Osteocyte (in vitro differentiated cells): ENCODE data around the gene RTN4RL1. TPM values are rescaled to one million over a fixed set of nuclear protein-coding genes. Genes with fewer than 3 reads are reported as not detected.
A peak's percentile ranks its signal among the peaks of the same experiment; 100 is the strongest.

Experiments
- DNase-seq: peaks from one replicate; pipeline ENCODE4 v3.0.0; 2021; ENCODE audit warnings: mixed read lengths; ENCODE audit not compliant: unreplicated experiment; ENCODE audit errors: extremely low spot score
- H3K27ac Mint-ChIP-seq: one replicate; pipeline ENCODE4 v1.8.0; 2021; ENCODE audit warnings: mild to moderate bottlenecking, mixed read lengths; ENCODE audit not compliant: unreplicated experiment
- H3K27me3 Mint-ChIP-seq: one replicate; pipeline ENCODE4 v1.8.0; 2021; ENCODE audit warnings: mixed read lengths; ENCODE audit not compliant: unreplicated experiment
- H3K36me3 Mint-ChIP-seq: one replicate; pipeline ENCODE4 v1.8.0; 2021; ENCODE audit warnings: mixed read lengths; ENCODE audit not compliant: unreplicated experiment
- H3K4me1 Mint-ChIP-seq: one replicate; pipeline ENCODE4 v1.8.0; 2021; ENCODE audit warnings: mixed read lengths; ENCODE audit not compliant: unreplicated experiment
- H3K4me3 Mint-ChIP-seq: one replicate; pipeline ENCODE4 v1.8.0; 2021; ENCODE audit warnings: mild to moderate bottlenecking, moderate library complexity, mixed read lengths; ENCODE audit not compliant: unreplicated experiment
- H3K9me3 Mint-ChIP-seq: one replicate; pipeline ENCODE4 v1.8.0; 2021; ENCODE audit warnings: mixed read lengths; ENCODE audit not compliant: unreplicated experiment
- total RNA-seq: library from RNA; stranded (reverse); gene quantifications from 2 replicates; pipeline ENCODE4 v1.2.1, GENCODE V29; 2021
- TF ChIP-seq, protein P1 (sequence below): fragments of 200-600 bp; sonication (generic); IDR thresholded peaks from 2 replicates; pipeline ENCODE4 v1.5.0; 2021; ENCODE audit warnings: antibody characterized with exemption, mild to moderate bottlenecking, moderate library complexity

Gene RTN4RL1
- total RNA-seq, 1 donor from 2014 or later, result 3.7 TPM

DNA sequence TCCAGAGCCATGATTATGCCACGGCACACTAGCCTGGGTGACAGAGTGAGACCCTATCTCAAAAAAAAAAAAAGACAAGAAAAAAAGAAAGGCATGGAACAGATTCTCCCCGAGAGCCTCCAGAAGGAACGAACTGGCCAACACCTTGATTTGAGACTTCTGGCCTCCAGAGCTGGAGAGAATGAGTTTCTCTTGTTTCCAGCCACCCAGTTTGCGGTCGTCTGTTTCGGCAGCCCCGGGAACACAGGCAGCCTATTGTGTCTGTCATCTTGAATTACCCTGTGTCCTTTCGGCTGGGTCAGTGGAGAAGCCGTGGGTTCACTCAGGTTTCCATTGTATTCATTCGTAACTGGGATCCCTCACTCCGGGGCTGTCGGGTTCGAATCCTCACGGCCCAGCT lies 111.4 kb downstream of the RTN4RL1 start:
- Mint-ChIP-seq H3K4me1 (peaks cover 6% of the 10 kb centered on the region), H3K4me3 (no peak overlapping the region), H3K27ac (no peak overlapping the region), H3K36me3 (no peaks in the 10 kb centered on the region), H3K9me3 (no peaks in the 10 kb centered on the region), H3K27me3 (peaks cover 54% of the 10 kb centered on the region)
- DNase-seq, result no peak
- TF ChIP-seq, protein P1, sequence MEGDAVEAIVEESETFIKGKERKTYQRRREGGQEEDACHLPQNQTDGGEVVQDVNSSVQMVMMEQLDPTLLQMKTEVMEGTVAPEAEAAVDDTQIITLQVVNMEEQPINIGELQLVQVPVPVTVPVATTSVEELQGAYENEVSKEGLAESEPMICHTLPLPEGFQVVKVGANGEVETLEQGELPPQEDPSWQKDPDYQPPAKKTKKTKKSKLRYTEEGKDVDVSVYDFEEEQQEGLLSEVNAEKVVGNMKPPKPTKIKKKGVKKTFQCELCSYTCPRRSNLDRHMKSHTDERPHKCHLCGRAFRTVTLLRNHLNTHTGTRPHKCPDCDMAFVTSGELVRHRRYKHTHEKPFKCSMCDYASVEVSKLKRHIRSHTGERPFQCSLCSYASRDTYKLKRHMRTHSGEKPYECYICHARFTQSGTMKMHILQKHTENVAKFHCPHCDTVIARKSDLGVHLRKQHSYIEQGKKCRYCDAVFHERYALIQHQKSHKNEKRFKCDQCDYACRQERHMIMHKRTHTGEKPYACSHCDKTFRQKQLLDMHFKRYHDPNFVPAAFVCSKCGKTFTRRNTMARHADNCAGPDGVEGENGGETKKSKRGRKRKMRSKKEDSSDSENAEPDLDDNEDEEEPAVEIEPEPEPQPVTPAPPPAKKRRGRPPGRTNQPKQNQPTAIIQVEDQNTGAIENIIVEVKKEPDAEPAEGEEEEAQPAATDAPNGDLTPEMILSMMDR, result no peak

GRCh38 chr17:1912146-1912545 lies 113.0 kb downstream of the RTN4RL1 start:
- Mint-ChIP-seq H3K4me3 (no peak overlapping the region), H3K36me3 (no peaks in the 10 kb centered on the region), H3K9me3 (no peaks in the 10 kb centered on the region), H3K4me1 (peaks cover 13% of the 10 kb centered on the region), H3K27ac (no peak overlapping the region), H3K27me3 (peaks cover 61% of the 10 kb centered on the region)
- no peak for DNase-seq
- TF ChIP-seq, protein P1, result no peak

- TF ChIP-seq, protein P1, result no peak
- Mint-ChIP-seq H3K9me3 (no peaks in the 10 kb centered on the region), H3K4me3 (no peak overlapping the region), H3K36me3 (no peaks in the 10 kb centered on the region), H3K27me3 (peaks cover 58% of the 10 kb centered on the region), H3K4me1 (peaks cover 13% of the 10 kb centered on the region), H3K27ac (no peak overlapping the region)
- no peak for DNase-seq
Measured at GRCh38 chr17:1909985-1910384, 115.1 kb downstream of the RTN4RL1 start.

GRCh38 chr17:1908699-1909309 lies 116.3 kb downstream of the RTN4RL1 start:
- peak overlapping the region; percentile 60 for H3K4me3 Mint-ChIP-seq
- peaks cover 11% of the 10 kb centered on the region for H3K4me1 Mint-ChIP-seq
- H3K27me3 Mint-ChIP-seq, result peaks cover 56% of the 10 kb centered on the region

DNA sequence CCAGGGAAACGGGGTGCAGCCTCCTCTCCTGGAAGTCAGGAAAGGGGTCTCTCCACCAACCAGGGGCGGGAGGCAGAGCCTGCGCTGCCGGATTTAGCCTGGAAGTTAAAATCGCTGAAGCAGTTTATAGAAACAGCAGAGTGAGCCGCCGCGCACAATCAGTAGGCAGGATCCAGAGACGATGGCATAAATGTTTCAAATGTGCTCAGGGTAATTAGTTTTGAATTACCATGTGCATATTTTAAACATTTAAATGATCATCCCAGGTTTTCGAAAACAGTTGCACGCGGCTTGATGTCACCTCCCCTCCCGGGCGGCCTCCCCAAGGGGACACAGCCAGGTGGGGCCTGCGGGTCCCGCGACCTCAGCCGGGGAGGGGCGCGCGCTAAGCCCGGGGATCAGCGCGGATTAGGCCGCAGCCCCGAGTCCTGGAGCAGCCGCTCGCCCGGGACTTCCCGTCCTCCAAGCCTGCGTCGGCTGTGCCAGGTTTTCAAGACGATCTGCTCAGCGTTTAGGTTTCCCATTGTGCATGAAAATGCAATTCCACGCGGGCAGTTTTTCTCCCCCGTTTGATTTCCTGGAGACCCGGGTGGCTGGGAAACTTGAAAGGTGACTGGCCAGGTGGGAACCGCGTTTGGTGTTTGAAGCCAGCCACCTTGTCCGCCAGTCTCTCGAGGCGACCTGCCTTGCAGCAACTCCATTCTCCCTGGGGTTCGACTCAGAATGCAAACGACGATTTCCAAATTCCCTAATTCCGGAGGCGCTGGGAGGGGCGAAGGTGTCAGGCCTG lies 117.0 kb downstream of the RTN4RL1 start:
- Mint-ChIP-seq H3K4me3 (peak overlapping the region; percentile 60), H3K9me3 (no peaks in the 10 kb centered on the region), H3K4me1 (peaks cover 11% of the 10 kb centered on the region), H3K27me3 (peaks cover 54% of the 10 kb centered on the region), H3K36me3 (no peaks in the 10 kb centered on the region), H3K27ac (no peak overlapping the region)
- TF ChIP-seq, protein P1, result no peak
- DNase-seq, result no peak

More at GRCh38 chr17:1908699-1909309, 116.3 kb downstream of the RTN4RL1 start:
- Mint-ChIP-seq H3K36me3 (no peaks in the 10 kb centered on the region), H3K9me3 (no peaks in the 10 kb centered on the region), H3K27ac (no peak overlapping the region)
- TF ChIP-seq, protein P1, result peak; percentile 89
- peak; percentile 88 for DNase-seq
